ENCODE data around the gene STYXL1.

STYXL1 gene

DNA sequence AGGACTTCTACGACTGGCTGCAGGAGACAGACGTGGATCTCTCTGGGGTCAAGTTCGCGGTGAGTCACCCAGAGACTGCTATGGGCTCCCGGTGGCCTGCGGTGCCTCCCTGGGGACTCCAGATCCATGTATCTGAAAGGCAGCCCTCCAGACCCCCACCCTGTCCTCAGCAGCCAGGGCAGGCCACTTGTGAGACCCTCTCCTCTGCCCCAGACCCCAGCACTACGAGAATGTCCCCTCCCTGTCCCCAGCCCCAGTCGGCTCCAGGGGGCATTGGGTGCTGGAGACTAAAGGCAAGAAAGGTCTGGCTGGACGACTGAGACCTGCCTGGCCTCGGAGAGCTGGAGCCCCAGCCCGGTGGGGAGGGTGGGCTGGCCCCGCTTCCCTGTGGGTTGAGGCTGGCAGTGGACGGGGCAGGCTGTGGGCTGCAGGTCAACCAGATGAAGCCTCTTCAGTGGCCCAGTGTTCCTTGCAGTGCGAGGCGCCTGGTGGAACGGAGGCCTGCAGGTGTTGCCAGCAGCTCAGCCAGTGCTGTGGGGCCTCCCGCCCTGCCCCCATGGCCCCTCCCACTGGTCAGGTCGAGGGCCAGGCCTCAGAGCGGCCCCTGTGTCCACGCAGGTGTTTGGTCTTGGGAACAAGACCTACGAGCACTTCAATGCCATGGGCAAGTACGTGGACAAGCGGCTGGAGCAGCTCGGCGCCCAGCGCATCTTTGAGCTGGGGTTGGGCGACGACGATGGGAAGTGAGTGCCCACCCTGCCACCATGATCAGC is 67.2 kb downstream of the STYXL1 start:
- no peak for DNase-seq (ENCODE audit: low spot score)

DNA sequence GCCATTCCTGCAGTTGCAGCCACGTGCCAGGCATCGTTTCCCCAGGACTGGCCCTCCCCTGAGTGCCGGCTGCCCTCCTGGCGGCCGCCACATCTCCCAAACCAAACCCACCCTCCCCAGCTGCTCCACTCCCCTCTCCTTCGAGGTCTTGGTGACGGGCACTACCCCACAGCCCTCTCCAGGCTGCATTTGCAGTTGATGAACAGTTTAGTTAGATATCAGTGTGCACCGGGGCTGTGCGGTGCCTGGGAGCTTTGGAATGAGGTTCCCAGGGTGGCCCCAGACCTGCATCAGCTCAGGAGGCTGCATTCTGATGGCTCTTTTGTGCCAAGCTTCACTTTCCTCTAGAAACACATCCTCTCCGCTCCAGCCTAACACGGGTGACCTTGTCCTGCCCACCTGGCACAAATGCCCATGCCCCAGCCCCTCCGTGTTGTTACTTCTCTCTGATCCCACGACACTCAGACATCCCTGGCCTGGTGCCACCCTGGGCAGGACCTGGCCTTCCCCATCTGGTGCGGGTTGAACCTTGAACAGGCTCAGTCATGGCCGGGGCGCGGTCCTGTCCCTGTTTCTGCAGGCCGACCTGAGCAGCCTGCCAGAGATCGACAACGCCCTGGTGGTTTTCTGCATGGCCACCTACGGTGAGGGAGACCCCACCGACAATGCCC is 67.9 kb downstream of the STYXL1 start:
- no peak for DNase-seq (ENCODE audit: low spot score)

DNA sequence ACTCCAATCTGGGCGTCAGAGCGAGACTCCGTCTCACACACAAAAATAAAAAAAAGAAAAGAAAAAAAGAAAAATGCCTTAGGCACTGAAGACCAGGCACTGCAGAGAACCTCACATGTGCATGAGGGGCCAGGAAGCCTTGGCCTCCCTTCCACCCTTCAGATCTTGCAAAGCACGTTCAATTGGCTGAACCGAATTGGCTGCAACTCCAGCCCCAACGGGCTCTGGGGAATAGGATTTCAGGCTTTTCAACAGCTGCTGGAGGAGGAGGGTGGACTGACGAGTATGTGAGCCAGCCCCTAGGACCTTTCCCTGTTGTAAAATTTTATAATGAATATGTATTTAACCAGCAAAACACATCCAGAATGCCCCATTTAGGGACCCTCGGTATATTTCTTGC is 70.1 kb downstream of the STYXL1 start:
- DNase-seq (ENCODE audit: low spot score) = no peak

DNA sequence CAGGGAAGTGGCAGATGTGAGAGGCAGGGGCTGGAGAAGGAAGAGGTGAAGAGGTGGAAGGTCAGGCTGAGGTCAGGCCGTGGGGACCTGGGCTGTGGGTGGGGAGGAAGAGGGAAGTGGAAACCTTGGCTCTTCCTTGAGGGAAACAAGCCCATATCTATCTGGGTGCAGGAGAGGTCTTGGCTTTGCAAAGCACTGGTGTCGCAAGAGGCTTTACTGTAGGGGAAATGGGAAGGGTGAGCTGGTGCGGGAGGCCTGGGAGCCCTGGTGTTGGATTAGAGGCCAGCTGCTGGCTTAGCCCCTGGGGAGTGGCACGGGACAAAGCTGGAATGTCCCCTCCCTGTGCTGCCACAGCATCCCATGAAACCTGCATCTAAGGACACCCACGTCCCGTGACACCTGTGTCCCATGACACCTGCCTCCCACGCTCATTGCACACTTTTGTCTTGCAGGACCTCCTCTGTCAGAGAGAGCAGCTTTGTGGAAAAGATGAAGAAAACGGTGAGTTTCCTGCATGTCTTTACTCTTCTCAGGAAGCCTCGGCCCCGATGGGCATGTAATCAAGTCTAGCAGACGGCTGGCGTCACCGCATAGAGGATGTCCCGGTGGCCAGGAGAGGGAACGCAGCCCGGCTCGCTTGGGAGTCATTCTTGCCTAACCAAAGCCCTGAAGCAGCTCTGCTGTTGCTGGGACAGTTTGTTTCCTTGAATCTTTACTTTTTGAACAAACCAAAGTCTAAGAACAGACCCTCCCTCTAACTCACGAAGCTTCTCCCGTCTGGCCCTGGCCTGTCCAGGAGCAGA is 75.6 kb downstream of the STYXL1 start:
- no peak for DNase-seq (ENCODE audit: low spot score)

DNA sequence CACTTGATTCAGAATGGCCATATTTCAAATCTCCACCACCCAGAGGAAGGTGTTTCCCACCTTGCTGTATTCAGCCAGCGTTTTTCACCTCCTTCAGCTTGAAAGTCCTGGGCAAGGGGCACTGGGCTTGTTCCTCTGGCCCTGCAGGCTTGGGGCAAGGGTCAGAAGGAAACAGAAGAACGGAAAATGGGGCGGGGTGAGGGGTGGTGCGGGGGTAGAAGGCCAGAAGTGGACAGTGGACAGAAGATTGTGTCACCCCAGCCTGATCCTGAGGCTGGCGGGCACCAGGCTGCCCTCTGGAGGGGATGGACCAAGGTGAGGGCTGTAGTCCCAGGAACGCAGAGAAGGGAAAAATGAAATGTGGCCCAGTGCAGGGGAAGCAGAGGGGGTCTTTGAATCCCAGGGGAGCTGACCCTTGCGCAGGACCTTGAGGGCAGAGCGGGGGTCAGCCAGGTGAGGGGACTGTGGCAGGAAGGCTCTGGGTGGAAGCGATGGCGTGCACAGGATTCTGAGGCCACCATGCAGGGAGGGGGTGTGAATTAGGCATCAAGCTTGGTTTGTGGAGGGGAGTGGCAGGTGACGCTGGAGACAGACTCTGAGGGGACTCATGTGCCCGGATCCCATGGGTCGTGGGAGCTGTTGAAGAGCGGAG is 76.4 kb downstream of the STYXL1 start:
- DNase-seq (ENCODE audit: low spot score) = no peak

DNA sequence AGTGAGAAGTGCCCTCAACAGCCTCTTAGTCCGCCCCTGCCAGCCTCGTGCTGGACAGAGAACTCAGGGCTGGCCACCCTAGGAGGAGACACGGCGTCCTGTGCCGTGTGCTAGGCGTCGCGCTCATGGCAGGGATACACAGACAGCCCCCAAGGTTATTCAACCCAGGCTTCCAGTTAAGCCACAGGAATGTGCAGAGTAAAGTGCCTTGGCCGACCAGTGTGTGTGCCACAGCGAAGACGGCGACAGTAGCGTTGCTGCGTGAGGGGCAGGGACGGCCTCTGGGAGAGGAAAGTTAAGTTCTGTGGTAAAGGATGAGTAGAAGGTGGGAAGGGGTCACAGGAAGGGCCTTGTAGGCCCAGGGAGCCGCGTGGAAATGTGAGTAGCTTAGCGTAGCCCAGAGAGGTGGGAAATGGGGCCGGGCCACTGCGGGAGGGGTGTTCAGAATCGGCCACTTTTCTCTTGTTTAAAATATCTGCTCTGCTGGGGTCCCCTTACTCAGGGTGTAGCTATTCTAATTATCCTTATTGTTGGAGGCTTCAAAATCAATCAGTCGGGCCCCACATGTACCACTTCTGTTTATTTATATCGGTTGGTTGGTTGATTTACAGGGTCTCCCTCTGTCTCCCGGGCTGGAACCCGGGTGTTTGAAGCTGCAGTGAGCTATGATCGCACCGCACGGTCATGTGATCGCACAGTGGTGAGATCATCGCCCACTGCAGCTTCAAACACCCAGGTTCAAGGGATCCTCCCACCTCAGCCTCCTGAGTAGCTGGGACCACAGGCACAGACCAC is 77.9 kb downstream of the STYXL1 start:
- no peak for DNase-seq (ENCODE audit: low spot score)

DNA sequence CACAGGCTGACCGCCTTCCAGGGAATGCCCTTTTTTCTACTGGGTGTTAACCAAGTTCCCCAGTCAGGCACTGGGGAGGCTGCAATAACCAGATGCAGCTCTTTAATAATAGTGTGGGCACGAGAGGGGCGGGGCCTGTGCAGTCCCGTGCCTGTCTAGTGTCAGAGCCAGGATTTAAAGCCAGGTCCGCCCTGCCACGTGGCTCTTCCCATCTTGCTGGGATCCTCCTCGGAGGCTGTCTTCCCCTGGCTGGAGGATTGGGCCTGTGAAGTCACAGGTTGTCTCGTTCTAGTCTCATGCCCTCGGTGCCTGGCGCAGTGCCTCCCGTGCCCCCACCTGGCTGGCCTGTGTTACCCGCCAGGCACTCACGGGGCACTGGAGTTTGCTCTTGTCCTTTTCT is 78.6 kb downstream of the STYXL1 start:
- no peak for DNase-seq (ENCODE audit: low spot score)

DNA sequence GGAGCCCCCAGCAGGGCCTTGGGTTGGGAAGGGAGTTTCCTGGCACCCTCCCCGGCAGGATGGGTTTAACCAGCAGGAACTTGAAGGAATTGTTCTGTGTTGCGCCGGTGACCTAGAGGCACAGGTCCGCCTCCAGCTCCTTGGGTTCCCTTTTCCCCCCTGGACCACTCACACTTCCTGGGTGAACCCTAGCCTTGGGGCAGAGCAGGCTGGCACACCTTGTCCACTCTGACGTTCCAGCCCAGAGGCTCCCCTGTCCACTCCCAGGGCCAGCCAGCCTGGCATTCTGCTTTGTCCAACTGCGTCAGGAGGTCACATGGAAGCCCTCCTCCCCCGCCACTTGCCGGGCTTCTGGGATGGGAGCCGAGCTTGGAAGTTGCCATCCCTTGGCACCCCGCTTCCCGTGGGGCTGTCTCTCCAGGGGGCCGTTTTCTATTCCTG is 79.2 kb downstream of the STYXL1 start:
- no peak for DNase-seq (ENCODE audit: low spot score)

DNA sequence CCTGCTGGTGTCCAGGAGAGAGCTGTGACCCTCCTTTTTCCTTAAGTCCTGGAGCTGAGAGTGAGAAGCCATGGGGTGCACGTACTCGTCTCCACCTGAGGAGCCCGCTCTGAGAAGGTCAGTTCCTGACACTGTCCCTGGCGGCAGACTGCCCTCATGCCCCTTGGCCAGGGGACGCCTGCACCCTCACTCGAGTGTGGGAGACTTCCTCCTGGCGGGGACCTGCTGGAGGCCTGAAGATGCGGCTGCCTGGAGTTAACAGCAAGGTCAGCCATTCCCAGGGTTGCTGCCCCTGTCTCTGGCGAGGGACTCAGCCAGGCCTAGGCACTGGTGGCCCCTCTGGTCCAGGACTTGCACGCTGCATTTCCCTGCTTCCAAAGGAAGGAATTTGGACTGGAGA is 79.8 kb downstream of the STYXL1 start:
- no peak for DNase-seq (ENCODE audit: low spot score)

DNA sequence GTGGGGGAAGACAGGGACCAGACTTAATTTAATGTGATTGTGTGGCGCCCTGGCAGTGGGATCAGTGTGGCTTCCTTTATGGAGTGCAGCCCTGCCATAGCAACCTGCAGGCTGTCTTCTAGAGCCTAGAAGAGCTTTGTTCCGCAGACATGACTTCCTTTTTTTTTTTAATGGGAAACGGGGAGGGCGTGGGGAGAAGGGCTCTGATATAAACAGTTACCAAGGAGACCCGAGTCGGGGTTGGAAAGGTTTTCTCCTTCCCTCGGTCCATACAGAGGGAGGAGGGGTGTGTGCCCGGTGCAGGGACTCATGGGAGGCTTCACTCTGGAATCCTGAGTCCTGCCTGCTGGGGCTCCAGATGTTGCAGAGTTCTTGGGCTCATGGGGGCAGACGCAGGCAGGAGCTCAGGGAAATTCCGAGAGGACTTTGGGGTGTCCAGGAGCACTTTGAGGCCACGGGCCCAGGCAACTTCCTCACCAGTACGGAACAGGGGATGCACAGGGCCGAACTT is 80.3 kb downstream of the STYXL1 start:
- DNase-seq (ENCODE audit: low spot score) = no peak

DNA sequence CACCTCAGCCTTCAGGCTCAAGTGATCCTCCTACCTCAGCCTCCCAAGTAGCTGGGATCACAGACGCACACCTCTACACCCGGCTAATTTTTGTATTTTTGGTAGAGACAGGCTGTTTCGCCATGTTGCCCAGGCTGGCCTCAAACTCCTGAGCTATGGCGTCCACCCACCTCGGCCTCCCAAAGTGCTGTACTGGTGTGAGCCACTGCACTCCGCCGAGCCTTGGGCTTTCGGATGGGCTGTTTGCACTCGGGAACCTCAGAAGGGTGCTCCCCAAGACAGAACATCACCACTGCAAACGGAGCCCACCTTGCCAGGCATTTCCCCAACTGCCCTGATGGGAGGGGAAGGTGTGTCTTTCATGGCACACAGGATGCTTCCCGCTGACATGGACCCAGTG is 80.7 kb downstream of the STYXL1 start:
- no peak for DNase-seq (ENCODE audit: low spot score)

DNA sequence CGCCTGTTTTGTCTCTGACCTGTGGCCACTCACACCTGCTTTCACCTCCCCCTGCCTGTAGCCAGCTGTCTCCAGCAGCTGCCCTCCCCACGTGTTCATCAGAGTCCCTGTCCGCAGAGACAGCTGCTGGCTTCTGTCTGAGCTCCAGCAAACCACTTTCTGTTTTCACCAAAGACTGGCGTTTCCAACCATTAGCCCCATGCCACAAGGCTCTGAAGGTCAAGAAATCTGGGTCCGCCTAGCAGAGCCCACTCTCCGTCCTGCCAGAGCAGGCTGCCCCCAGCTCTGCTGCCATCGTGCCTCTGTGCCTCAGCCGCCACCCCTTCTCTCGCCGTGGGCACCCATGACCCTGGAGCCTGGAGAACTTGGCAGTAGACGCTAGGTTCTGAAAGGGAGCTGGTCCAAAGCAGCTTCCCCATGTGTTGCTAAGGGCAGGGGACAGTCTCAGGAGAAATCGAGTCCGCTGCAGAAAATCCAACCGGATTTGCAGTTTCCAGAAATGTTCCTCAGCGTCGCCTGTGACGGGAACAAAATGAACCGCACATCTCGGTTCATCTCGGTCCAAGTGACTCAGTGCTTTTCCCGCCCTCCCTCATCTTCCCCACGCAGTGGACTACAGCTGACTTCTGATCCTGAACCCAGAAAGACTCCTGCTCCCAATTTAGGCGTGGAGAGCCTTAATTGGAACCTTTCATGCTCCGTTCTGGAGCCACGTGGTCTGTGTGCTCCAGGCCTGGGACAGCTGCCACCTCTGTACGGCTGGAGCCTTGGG is 81.4 kb downstream of the STYXL1 start:
- DNase-seq (ENCODE audit: low spot score) = peak; percentile 85

DNA sequence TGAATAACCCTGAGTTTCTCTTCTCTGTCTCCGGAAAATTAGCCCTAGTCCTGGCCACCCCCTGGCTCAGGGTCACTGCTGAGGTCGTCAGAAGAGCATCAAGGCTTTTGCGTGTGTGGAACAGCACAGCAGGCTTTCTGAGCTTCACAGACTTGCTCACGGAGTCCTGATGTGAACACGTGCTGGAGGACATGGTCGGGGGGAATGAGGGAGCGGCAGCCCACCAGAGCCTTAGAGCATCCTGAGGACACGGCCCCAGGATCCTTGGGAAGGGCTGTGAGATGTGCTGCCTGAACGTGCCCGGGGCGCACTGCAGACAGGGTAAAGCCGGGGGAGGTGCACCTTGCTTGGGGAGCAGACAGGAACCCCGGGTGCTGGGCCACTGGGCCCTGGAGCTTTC is 82.2 kb downstream of the STYXL1 start:
- no peak for DNase-seq (ENCODE audit: low spot score)

DNA sequence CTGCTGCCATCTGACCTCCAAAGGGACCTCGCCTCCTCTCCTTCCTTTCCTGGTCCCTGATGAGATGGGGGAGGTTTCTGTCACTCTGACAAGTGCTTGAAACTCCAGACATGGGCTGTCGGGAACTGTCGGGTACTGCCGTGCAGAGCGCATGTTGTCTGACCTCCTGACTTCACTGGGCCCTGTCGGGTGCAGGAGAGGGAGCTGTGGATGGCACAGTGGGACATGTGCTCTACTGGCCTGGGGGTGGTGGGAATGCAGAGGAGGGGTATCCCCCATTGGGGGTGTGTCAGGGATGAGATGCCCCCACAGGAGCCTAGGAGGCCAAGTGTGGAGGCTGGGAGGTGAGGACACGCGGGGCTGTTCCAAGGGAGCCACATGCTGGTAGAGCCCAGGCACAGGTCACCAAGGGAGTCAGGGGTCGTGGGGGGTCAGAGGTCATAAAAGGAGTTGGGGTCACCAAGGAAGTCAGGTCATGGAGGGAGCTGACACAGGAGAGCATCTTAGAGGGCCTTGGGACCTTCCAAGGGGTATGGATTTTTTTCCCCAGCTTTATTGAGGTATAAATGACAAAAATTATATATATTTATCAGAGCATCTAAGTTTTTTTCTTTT is 84.3 kb downstream of the STYXL1 start:
- DNase-seq (ENCODE audit: low spot score) = peak; percentile 32

DNA sequence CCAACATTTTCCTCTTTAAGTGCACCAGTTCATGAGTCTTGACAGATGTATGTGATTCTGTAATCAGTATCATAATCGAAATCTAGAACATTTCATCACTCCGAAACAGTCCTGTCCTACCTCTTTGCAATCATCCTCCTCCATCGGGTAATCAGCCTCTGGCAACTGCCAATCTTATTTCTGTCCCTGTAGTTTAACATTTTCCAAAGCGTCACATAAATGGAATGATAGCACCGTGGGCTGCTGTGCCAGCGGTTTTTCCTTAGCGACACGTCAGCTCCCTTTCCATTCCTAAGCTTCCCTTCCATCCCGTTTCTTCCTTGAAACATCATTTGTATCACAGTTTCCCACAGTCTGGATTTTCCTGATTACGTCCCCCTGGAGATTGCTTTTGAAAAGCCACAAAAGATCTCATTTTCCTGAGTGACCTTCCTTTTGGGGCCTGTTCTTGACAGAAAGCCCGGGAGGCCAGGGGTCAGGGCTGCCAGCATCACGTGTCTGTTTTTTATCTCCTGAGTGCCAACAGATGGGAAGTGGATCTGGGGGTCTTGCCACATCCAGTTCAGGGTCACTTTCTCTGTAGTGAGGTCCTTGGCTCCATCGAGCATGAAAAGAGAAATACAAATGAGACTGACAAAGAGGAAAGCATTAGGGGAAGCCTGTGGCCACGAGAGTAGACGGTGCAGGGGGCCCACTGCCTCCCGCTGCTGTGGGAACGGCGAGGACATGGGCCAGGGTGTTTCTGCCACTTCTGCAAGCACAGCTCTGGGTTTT is 85.0 kb downstream of the STYXL1 start:
- DNase-seq (ENCODE audit: low spot score) = peak; percentile 59

DNA sequence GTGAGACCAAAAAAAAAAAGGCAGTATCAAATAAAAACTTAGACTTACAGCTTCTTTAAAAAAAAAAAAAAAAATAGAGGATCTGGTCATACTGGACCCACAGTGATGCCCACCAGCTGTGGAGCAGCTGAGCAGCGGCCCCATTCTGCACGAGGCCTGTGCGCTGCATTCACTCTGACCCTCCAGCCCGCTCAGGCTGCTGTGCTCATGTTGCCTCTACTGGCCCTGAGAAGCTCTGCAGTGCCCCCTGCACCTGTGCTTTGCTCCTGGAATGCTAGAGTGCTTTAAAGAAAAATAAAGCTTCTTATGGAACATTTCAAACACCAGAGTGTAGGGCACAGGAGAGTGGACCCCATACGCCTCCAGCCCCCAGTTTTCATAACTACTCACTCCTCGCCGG is 86.6 kb downstream of the STYXL1 start:
- peak; percentile 26 for DNase-seq (ENCODE audit: low spot score)

DNA sequence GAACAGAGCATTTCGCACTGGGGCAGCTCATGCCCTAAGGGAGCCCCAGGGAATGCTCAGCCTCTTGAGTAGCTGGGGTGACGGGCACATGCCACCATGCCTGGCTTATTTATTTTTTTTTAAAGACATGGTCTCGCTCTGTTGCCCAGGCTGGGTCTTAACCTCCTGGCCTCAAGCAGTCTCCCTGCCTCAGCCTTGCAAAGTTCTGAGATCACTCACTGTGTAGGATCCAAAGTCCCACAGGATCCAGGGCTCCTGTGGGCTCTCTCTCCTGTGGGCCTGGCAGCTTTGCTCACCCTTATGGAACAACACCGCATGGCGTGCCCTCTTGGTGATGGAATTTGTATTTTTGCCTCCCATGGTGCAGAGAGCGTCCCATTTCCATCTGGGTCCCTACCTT is 87.4 kb downstream of the STYXL1 start:
- DNase-seq (ENCODE audit: low spot score) = no peak

DNA sequence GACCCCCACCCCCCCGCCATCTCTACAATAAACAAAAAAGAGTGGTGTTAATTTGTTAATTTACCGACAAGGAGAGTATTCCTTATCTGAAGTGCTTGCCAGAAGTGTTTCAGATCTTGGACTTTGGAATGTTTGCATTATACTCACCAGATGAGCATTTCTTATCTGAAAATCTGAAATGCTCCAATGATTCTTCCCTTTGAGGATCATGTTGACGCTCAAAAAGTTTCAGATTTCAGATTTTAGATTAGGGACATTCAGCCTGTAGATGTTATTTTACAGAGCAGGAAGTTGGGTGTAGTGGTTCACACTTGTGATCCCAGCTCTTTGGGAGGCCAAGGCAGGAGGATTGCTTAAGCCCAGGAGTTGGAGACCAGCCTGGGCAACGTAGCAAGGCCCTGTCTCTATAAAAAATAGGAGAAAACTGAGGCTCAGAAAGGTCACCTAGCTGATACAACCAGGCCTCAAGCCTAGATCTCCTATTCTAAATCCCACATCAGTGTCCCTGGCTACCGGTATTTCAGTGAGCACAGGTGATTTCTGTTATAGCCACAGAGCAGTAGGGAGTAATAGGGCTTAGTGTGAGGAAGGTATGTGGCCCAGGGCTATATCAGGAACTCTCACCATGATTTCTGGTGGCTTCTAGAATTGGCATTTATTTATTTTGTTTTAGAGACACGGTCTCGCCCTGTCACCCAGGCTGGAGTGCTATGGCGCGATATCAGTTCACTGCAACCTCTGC is 88.8 kb downstream of the STYXL1 start:
- DNase-seq (ENCODE audit: low spot score) = peak; percentile 23

Measured in SK-N-DZ (cell line).